Brain microvascular endothelial cell (primary cell): ENCODE results near the gene LMAN2.
A peak's percentile ranks its signal among the peaks of the same experiment; 100 is the strongest.

Experiments
- DNase-seq: peaks from one replicate; pipeline ENCODE4 v3.0.0-alpha.2; 2020
- H3K27ac ChIP-seq: fragments of 250-450 bp; sonication (Bioruptor Pico); 2 replicates; pipeline ENCODE4 v1.5.1; 2020; ENCODE audit warnings: mild to moderate bottlenecking, moderate library complexity
- H3K27me3 ChIP-seq: fragments of 250-450 bp; sonication (Bioruptor Pico); replicated peaks from 2 replicates; pipeline ENCODE4 v1.5.1; 2020; ENCODE audit warnings: mild to moderate bottlenecking
- H3K36me3 ChIP-seq: fragments of 250-450 bp; sonication (Bioruptor Pico); replicated peaks from 2 replicates; pipeline ENCODE4 v1.5.1; 2020; ENCODE audit warnings: mild to moderate bottlenecking
- H3K4me3 ChIP-seq: 2 replicates; pipeline ENCODE4 v1.5.1; 2011; ENCODE audit warnings: low read depth, mild to moderate bottlenecking, control low read depth, low read length, moderate library complexity
- CTCF ChIP-seq: IDR thresholded peaks from 2 replicates; pipeline ENCODE4 v1.5.1; 2011; ENCODE audit warnings: low read depth, mild to moderate bottlenecking, moderate library complexity, low read length, control low read depth, inconsistent platforms; ENCODE audit errors: missing control alignments
- in situ Hi-C: cut with HindIII; loops from 2 replicates; pipeline ENCODE4 v1.10.0; 2017; ENCODE audit warnings: low sequenced_read_pairs, low pct_ligation_motif_present

Gene LMAN2

GRCh38 chr5:177338251-177339106, 13.0 kb downstream of the LMAN2 start:
- DNase-seq = no peak
- H3K36me3 ChIP-seq = peaks cover 39% of the 10 kb centered on the region
- in situ Hi-C loops = no loop called here

DNA sequence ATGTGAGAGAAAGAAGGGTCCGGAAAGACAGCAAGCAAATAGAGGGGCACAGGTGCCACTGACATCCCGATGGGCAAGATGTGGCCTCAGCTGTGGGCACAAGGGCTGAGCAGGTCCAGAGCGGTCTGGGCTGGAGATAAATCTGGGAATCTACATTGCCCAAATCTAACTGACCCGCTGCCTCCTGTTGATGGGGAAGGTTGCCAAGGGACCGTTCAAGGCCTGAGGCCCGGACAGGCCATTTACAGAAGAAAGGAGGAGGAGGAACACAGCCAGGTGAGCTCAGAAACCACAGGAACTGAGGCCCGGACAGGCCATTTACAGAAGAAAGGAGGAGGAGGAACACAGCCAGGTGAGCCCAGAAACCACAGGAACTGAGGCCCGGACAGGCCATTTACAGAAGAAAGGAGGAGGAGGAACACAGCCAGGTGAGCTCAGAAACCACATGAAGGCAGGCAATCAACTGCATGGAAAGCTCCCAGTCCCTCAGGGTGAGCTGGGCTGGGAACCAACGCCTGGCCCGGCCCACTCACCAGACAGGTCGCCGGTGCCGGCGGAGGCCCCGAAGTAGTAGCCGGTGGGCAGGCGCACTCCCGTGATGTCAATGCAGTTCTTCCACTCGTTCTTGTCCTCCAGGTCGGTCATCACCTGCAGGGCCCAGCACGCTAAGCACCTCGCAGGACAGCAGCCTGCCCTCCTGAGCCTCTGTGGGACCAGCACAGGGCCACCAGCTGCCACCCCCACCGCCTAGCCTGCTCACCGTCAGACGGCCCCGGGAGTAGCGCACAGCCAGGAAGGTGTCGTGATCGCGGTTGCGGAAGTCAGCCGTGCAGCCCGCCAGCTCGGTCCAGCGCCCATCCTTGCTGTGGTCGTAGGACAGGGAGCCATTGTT, 14.6 kb downstream of the LMAN2 start:
- TF ChIP-seq CTCF = no peak
- no peak for DNase-seq
- Histone ChIP-seq H3K27ac (no peak overlapping the region), H3K27me3 (no peaks in the 10 kb centered on the region), H3K36me3 (peaks cover 45% of the 10 kb centered on the region), H3K4me3 (no peak overlapping the region)
- in situ Hi-C loops = no loop called here

More at GRCh38 chr5:177338251-177339106, 13.0 kb downstream of the LMAN2 start:
- no peak overlapping the region for H3K27ac ChIP-seq
- no peak overlapping the region for H3K4me3 ChIP-seq
- no peak for TF ChIP-seq CTCF
- no peaks in the 10 kb centered on the region for H3K27me3 ChIP-seq

DNA sequence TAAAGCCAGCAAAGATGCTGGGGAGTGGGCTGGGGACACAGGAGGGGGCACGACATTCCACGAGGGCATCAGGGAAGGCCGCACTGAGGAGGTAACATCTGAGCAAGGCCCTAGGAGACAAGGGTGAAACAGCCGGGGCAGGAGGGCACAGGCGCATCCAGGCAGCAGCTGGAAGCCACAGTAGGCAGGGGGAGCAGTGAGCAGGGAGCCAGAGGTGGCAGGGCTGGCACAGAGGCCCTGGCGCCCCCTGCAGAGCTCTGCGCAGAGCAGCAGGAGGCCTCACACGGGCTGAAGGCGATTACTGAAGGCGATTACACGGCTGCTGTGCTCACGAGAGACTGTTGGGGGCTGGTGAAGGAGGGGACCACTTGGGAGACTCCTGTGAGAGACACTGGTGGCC, 15.4 kb downstream of the LMAN2 start:
- in situ Hi-C loops = no loop called here
- peak; percentile 57 for TF ChIP-seq CTCF
- peaks cover 50% of the 10 kb centered on the region for H3K36me3 ChIP-seq
- H3K4me3 ChIP-seq = no peak overlapping the region
- H3K27ac ChIP-seq = no peak overlapping the region
- no peaks in the 10 kb centered on the region for H3K27me3 ChIP-seq
- DNase-seq = no peak

- TF ChIP-seq CTCF = no peak
- no peak overlapping the region for H3K27ac ChIP-seq
- no peaks in the 10 kb centered on the region for H3K27me3 ChIP-seq
- in situ Hi-C loops = no loop called here
- no peak for DNase-seq
- no peak overlapping the region for H3K4me3 ChIP-seq
- peaks cover 50% of the 10 kb centered on the region for H3K36me3 ChIP-seq
These were observed 15.8 kb downstream of the LMAN2 start for GRCh38 chr5:177335701-177336065.

DNA sequence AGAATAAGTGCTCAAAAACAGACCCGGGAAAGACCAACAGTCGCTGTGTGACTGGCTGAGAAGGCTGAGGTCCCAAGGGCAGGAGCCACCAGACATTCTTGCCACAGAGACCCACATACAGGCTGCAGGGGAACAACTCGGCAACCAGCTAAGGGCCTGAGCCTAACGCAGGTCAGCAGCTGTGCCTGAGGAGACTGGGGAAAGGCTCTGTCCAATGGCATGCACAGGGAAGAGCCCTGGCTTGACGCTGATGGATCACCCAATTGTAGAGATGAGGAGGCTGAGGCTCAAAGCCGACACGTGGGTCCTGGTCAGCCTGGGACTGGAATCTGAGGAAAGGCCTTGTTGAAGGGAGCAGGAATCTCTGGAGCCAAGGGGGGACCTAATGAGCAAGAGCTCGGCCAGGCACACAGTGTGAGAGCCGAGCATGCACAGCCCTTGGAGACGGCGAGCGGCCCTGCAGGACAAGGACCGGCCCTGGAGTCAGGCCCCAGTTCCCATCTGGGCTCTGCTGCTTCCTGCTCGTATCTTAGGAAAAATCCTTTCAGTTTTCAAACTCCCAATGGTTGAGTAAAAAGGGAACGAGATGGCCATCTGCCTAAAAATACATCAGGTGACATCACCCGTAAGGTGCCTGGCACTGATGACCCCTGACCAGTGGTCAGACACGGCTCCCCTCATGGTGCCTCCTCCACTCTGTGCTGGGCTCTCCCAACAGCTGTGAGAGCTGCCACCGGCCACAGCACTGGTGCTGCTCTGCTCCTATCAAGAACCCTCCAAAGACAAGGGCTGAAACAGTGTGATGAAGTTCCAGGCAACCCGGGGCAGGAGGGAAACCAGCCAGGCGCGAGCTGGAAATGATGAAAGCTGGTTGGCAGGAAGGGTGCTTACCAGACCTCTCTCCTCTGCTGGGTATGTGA, 16.4 kb downstream of the LMAN2 start:
- Histone ChIP-seq H3K27ac (no peak overlapping the region), H3K27me3 (no peaks in the 10 kb centered on the region), H3K36me3 (peaks cover 55% of the 10 kb centered on the region), H3K4me3 (no peak overlapping the region)
- DNase-seq = no peak
- in situ Hi-C loops = no loop called here
- no peak for TF ChIP-seq CTCF
